ENCODE data around the gene IL17RC.

IL17RC gene

DNA sequence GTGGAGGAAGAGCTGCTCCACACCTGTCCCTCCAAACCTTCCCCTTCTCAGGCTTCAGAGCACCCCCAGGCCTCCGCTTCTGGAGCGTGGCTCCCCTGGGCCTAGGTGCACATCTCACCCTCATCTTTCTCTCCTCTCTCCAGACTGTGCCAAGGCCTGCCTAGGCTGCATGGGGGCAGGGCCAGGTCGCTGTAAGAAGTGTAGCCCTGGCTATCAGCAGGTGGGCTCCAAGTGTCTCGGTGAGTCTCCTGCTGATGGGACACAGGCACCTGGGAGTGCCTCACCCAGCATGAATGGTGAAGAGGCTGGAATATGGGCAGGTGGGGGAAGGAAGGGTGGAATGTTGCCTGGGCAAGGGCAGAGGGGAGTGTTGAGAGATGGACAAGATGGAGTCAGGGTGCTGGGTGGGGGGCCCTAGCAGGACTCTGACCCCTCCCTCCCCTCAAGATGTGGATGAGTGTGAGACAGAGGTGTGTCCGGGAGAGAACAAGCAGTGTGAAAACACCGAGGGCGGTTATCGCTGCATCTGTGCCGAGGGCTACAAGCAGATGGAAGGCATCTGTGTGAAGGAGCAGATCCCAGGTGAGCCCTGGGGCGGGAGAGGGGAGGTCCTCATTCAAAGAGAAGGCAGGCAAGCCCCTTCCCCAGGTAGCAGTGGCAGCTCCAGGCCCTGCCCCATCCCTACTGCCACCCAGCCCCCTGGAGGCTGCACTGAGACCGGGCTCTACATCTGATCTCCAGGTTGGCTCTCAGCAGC lies 26.2 kb downstream of the IL17RC start:
- DNase-seq (ENCODE audit: extremely low read depth in 1 of 2, low read depth in 1 of 2), result no peak

GRCh38 chr3:9944271-9944670 lies 27.4 kb downstream of the IL17RC start:
- DNase-seq (ENCODE audit: extremely low read depth in 1 of 2, low read depth in 1 of 2), result no peak

DNA sequence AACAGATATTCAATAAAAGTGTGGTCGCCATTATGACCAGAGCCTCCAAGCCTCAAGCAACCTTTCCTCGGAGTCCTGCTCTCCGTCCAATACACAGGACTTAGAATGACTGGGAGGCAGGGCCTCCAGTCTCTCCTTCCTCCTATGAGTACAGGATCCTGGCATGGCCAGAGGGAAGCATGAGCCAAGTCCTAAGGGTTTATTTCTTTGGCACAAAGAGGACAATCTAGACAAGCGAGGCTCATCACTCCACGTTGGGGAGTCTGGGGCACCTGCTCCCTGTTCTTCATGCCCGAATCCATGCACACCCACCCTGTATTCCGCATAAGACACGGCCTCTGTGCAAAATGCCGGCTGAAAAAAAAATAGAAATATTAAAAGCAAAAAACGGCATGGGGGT lies 28.5 kb downstream of the IL17RC start:
- no peak for DNase-seq (ENCODE audit: extremely low read depth in 1 of 2, low read depth in 1 of 2)

GRCh38 chr3:9946112-9947024 lies 29.5 kb downstream of the IL17RC start:
- DNase-seq (ENCODE audit: extremely low read depth in 1 of 2, low read depth in 1 of 2), result peak; percentile 61 to 68

GRCh38 chr3:9947025-9947995 lies 30.4 kb downstream of the IL17RC start:
- DNase-seq (ENCODE audit: extremely low read depth in 1 of 2, low read depth in 1 of 2), result no peak

DNA sequence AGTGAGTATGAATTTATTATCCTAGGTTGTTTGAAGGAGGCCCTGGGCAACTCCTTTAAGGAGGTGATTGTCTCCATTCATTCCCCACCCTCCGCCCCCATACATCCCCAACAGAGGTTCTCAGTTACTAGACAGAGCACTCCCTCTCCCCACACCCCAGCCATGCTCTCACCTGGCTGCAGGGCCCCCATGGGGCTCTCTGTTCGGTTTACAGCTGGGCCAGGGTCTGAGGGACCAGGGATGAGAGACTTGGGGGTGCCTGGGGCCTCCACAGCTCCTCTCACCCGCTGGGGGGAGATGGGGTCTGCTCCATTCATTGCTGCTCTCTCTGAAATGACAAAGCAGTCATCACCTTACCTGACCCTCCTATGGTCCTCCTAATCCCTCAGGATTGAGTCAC lies 31.7 kb downstream of the IL17RC start:
- DNase-seq (ENCODE audit: extremely low read depth in 1 of 2, low read depth in 1 of 2), result no peak

DNA sequence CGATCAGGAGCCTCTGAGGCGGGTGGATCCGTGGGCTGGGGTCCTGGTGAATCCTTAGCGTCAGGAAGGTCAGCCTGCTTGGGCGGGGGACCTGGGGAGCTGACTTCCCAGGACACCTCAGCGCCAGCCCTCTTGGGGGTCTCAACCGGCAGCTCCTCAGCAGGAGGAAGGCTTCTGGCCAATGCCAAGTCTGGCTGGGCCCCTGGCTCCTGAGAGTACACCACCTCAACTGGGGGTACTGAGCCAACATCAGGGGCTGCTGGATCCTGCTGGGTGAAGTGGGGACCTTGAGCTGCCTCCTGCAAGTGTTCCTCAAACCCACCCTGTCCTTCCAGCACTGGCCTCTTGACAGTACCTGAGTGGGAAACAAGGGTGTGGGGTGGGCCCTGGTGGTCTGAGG lies 32.2 kb downstream of the IL17RC start:
- no peak for DNase-seq (ENCODE audit: extremely low read depth in 1 of 2, low read depth in 1 of 2)

- DNase-seq (ENCODE audit: extremely low read depth in 1 of 2, low read depth in 1 of 2), result no peak
These were observed 32.7 kb downstream of the IL17RC start for GRCh38 chr3:9949626-9950025.

DNA sequence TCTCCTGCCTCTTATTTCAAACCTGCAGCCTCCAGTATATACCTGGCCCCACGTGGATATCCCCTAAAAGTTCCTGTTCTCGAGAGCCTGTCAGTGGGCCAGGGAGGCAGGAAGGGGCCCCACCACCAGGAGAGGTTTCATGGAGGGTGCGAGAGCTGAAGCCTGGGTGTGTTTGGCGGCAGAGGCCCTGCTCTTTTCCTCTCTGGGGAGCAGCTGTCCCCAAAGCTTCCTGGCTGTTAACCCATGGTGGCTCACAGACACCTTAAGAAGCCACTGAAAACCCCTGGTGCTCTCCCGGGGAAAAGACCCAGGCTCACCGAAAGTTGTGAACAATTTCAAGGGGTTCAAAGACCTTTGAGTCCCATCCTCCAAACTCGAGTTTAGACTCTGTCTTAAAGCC lies 34.2 kb downstream of the IL17RC start:
- no peak for DNase-seq (ENCODE audit: extremely low read depth in 1 of 2, low read depth in 1 of 2)

- no peak for DNase-seq (ENCODE audit: extremely low read depth in 1 of 2, low read depth in 1 of 2)
These were observed 34.7 kb downstream of the IL17RC start for GRCh38 chr3:9951598-9951961.

DNA sequence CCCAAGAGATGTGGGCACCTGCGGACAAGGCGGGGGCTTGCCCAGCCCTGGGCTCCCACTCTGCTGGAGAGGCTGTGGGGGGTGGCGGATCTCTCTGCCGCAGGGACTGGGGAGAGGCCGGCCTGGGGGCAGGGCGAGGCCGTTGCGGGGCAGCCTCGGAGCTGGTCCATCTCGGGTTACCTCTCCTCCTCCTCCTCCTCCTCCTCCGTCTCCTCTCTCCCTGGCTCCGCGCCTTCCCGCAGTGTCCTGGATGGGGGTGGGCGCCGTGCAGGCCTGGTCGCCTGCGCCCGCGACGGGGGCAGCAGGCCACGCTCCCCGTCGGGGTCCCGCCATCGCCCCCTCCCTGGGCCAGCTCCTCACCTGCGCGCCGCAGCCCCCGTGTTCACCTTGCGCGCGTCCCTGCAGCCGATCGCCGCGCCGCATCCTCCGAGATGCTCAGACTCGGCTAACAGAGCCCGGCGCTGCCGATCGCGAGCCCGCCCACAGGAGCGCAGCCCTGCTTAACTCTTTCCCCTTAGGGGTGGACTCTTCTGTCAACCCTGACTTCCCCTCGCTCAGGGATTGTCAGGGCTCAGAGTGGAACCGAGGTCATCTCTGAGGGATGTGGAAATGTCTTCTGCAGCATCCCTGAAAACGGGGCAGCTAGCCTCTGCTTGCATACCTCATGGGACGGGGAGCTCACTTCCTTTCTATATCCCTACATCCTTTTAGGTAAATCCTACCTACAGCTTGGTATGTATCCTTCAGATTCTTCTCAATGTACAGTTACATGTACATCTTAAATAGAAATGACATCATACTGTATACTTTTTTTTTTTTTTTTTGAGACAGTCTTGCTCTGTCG lies 35.3 kb downstream of the IL17RC start, which contains the start of gene PRRT3:
PRRT3 (minus strand) TSS at position 447 of the 844 bp plus-strand sequence. CDS start 2,293 bp downstream, outside the sequence.
- peak in 1 of 2 donors; percentile 40 for DNase-seq (ENCODE audit: extremely low read depth in 1 of 2, low read depth in 1 of 2)

DNA sequence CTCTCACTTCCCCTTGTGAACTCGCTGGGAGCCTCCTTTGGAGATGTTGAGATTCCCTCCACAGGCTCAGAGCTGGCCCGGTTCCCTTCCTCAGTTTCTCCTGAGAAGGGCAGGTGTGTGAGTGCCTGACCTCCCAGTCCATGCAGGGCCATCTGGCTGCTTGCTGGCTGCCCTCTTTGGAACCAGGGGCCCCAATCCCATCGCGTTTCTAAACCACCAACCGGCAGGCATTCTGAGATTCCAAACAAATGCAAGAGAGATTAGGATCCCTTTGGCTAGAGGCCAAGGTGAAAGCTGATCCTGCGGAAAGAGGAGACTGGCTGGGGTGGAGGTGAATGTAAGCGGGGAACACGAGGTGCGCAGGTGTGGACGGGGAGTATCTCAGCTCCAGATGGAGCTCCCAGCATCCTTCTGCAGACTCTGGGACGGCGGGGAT lies 38.2 kb downstream of the IL17RC start:
- no peak for DNase-seq (ENCODE audit: extremely low read depth in 1 of 2, low read depth in 1 of 2)

DNA sequence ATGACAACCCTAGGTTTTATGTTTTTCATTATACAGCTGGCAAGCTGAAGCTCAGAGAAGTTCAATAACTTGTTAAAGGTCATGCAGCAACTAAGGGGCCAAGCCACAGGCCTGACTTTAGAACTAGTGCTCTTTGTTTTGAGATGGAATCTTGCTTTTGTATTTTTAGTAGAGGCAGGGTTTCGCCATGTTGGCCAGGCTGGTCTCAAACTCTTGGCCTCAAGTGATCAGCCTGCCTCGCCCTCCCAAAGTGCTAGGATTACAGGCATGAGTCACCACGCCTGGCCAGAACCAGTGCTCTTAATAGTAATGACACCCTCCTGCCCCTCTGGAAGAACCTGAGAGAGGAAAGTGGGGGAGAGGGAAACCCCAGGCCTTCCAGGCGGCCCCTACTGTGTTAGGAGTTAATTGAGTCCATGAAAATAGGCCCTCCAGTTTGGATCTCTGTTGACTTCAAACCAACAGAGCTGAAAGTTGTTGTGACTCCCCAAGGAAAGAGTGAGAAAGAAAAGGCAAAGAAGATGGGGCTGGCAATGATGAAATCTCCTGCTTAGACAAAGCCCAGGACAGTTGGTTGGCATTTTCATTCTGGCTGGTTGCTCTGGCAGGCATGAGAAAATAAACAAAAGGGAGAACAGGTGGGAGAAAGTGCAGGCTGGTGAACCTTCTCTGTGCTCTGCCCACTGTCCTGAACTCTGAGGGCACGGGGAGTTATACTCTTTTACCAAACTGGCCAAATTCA lies 38.9 kb downstream of the IL17RC start:
- DNase-seq (ENCODE audit: extremely low read depth in 1 of 2, low read depth in 1 of 2), result no peak

- no peak for DNase-seq (ENCODE audit: extremely low read depth in 1 of 2, low read depth in 1 of 2)
These were observed 40.3 kb downstream of the IL17RC start for GRCh38 chr3:9957214-9957613.

DNA sequence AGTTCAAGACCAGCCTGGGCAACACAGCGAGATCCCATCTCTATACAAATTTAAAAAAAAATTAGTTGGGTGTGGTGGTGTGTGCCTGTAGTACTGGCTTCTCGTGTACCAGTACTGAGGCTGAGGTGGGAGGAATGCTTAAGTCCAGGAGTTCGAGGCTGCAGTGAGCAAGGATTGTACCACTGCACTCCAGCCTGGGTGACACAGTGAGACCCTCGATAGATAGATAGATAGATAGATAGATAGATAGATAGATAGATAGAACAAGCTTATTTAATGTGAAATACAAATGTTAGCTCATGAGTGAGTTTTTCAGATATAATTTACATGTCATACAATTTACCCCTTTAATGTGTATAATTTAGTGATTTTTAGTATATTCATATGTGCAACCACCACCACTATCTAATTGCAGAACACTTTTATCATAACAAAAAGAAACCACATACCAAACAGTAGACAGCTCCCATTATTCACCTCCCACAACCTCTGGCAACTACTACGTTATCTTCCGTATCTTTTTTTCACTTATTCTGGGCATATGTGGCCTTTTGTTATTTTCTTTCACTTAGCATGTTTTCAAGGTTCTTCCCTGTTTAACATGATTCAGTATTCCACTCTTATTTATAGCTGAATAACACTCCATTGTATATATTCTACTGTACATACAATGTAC lies 48.4 kb downstream of the IL17RC start:
- DNase-seq (ENCODE audit: extremely low read depth in 1 of 2, low read depth in 1 of 2), result no peak

- no peak for DNase-seq (ENCODE audit: extremely low read depth in 1 of 2, low read depth in 1 of 2)
These were observed 49.9 kb downstream of the IL17RC start for GRCh38 chr3:9966841-9967240.

- no peak for DNase-seq (ENCODE audit: extremely low read depth in 1 of 2, low read depth in 1 of 2)
These were observed 52.7 kb downstream of the IL17RC start for GRCh38 chr3:9969632-9970019.

GRCh38 chr3:9970020-9970652 lies 53.2 kb downstream of the IL17RC start:
- DNase-seq (ENCODE audit: extremely low read depth in 1 of 2, low read depth in 1 of 2), result no peak
